Vagina (tissue), 2 donors: ENCODE measurements around the gene ALDH3A1. TPM values are rescaled to one million over a fixed set of nuclear protein-coding genes. Genes with fewer than 3 reads are reported as not detected.

Source experiments
- DNase-seq, 2 donors: peaks; one replicate each; pipeline ENCODE4 v3.0.0-alpha.2; 2017; ENCODE audit errors: extremely low spot score in 2 of 2
- H3K27ac ChIP-seq: fragments of 200-600 bp; sonication (generic); one replicate; pipeline ENCODE4 v1.5.1; 2019
- H3K27me3 ChIP-seq: fragments of 200-600 bp; sonication (generic); one replicate; pipeline ENCODE4 v1.5.1; 2019
- H3K36me3 ChIP-seq, 2 donors: fragments of 200-600 bp; sonication (generic); one replicate each; pipeline ENCODE4 v1.5.1; 2017 to 2019
- H3K4me1 ChIP-seq: fragments of 200-600 bp; sonication (generic); one replicate; pipeline ENCODE4 v1.5.1; 2019
- H3K4me3 ChIP-seq, 2 donors: fragments of 200-600 bp; sonication (generic); 1 replicate in 1 of 2; 2 replicates in 1 of 2; pipeline ENCODE4 v1.5.1; 2016 to 2019
- H3K9me3 ChIP-seq: fragments of 200-600 bp; sonication (generic); one replicate; pipeline ENCODE4 v1.5.1; 2019
- POLR2A ChIP-seq, 2 donors: fragments of 450-650 bp; IDR thresholded peaks; one replicate each; pipeline ENCODE4 v1.6.1; 2017; ENCODE audit warnings: antibody characterized with exemption in 2 of 2, mild to moderate bottlenecking in 2 of 2, moderate library complexity in 2 of 2
- POLR2AphosphoS5 ChIP-seq, 2 donors: sonication (generic); formaldehyde crosslinking; IDR thresholded peaks; one replicate each; pipeline ENCODE4 v1.9.0; 2017; ENCODE audit warnings: antibody characterized with exemption in 2 of 2, mild to moderate bottlenecking in 2 of 2, low read depth in 1 of 2; ENCODE audit not compliant: insufficient read depth in 1 of 2
- intact Hi-C: fragments of 100-400 bp; cut with DNase I; formaldehyde crosslinking; loops from one replicate; pipeline ENCODE4 v1.15.1; 2023
- total RNA-seq: library from RNA; depleted of rRNA; stranded (reverse); fragments of >200 nt; gene quantifications from one replicate; pipeline ENCODE4 v1.2.3, GENCODE V29; 2016
- TF ChIP-seq, protein P1 (sequence below), 3 experiments: fragments of 450-650 bp in 2 of 3; fragments of 200-600 bp in 1 of 3; sonication (generic) in 1 of 3; IDR thresholded peaks; one replicate each; pipeline ENCODE4 v1.5.1; 2017 to 2019; ENCODE audit warnings: antibody characterized with exemption in 3 of 3, mild to moderate bottlenecking in 2 of 3, moderate library complexity in 2 of 3

The ALDH3A1 gene
- total RNA-seq, 1 donor from 2014 or later, result 14.2 TPM

- Histone ChIP-seq H3K27me3 (no peaks in the 10 kb centered on the region), H3K27ac (no peak overlapping the region), H3K4me1 (peaks cover 27% of the 10 kb centered on the region), H3K4me3 (no peak overlapping the region), H3K9me3 (no peaks in the 10 kb centered on the region), H3K36me3 (no peaks in the 10 kb centered on the region)
- TF ChIP-seq, protein P1, sequence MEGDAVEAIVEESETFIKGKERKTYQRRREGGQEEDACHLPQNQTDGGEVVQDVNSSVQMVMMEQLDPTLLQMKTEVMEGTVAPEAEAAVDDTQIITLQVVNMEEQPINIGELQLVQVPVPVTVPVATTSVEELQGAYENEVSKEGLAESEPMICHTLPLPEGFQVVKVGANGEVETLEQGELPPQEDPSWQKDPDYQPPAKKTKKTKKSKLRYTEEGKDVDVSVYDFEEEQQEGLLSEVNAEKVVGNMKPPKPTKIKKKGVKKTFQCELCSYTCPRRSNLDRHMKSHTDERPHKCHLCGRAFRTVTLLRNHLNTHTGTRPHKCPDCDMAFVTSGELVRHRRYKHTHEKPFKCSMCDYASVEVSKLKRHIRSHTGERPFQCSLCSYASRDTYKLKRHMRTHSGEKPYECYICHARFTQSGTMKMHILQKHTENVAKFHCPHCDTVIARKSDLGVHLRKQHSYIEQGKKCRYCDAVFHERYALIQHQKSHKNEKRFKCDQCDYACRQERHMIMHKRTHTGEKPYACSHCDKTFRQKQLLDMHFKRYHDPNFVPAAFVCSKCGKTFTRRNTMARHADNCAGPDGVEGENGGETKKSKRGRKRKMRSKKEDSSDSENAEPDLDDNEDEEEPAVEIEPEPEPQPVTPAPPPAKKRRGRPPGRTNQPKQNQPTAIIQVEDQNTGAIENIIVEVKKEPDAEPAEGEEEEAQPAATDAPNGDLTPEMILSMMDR (IDR thresholded peaks at IDR 0.05), result no peak
- TF ChIP-seq POLR2AphosphoS5 (IDR thresholded peaks at IDR 0.05; ENCODE audit: insufficient read depth in 1 of 2, low read depth in 1 of 2), result no peak
- no peak for TF ChIP-seq POLR2A (IDR thresholded peaks at IDR 0.05)
- intact Hi-C loops, result no loop called here
- no peak for DNase-seq
These were observed 7.9 kb upstream of the ALDH3A1 start for GRCh38 chr17:19755821-19756510.

DNA sequence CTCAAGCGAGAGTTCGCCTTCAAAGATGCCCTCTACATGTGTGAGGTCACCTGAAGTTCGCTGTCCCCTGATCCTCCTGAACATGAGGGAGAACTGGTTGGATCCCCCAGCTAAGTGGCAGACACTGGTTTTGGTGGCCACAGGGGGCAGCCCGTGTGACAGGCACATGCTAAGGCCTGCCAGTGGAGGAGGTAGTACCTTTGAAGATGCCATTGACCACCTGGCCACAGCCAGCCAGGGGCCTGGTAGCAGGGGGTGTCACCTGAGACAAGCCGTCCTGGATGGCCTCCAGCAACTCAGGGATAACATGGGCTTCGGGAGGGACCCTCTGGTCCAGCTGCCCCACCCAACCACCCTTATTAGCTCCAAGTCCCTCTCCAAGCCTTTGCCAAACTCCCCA is 7.3 kb upstream of the ALDH3A1 start:
- Histone ChIP-seq H3K4me1 (peaks cover 27% of the 10 kb centered on the region), H3K27ac (no peak overlapping the region), H3K9me3 (no peaks in the 10 kb centered on the region), H3K36me3 (no peaks in the 10 kb centered on the region), H3K4me3 (no peak overlapping the region), H3K27me3 (no peaks in the 10 kb centered on the region)
- DNase-seq, result no peak
- intact Hi-C loops, result no loop called here
- TF ChIP-seq, protein P1 (IDR thresholded peaks at IDR 0.05), result no peak
- TF ChIP-seq POLR2A (IDR thresholded peaks at IDR 0.05) (no peak), POLR2AphosphoS5 (IDR thresholded peaks at IDR 0.05; ENCODE audit: insufficient read depth in 1 of 2, low read depth in 1 of 2) (no peak)

DNA sequence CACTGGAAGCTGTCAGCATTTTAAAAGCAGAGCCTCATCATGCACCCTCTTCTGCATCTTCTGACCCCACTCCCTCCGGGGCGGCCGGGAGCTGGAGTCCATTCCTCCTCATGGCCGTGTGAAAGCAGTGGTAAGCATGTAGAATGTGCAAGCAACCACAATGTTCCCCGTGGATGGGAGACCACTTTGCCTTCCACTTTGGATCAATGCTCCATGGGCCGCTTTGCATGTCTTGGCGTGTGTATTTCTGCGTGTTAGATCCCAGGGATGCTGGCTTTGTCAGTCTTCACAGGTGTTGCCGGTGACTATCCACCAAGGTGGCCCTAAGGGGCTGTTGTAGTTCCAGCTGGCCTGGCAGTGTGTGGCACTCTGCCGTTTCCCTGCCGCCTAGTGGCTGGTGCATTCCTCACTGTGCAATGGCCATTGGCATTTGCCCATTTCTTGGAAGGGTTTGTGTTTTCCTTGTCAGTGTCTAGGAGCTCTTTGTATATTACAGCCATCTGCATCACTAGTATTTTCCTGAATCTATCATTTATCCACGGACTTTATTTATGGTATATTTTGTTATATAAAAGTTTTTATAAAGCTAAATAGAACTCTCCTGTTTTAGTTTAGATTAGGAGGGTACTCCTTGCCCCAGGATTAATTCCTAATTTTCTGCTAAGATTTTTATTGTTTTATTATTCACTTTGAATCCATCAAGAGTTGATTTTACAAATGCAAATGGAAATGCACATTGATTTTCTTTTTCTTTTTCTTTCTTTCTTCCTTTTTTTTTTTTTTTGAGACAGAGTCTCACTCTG is 5.8 kb upstream of the ALDH3A1 start:
- H3K27me3 ChIP-seq, result no peaks in the 10 kb centered on the region
- H3K9me3 ChIP-seq, result no peaks in the 10 kb centered on the region
- H3K27ac ChIP-seq, result no peak overlapping the region
- TF ChIP-seq, protein P1 (IDR thresholded peaks at IDR 0.05), result no peak
- TF ChIP-seq POLR2AphosphoS5 (IDR thresholded peaks at IDR 0.05; ENCODE audit: insufficient read depth in 1 of 2, low read depth in 1 of 2), result no peak
- no peak overlapping the region for H3K4me3 ChIP-seq
- intact Hi-C loops, result no loop called here
- H3K36me3 ChIP-seq, result no peaks in the 10 kb centered on the region
- DNase-seq, result no peak
- peaks cover 30% of the 10 kb centered on the region for H3K4me1 ChIP-seq

GRCh38 chr17:19753051-19753509 is 5.0 kb upstream of the ALDH3A1 start:
- no peak for DNase-seq
- H3K36me3 ChIP-seq, result no peaks in the 10 kb centered on the region
- peak; percentile 53 to 60 for TF ChIP-seq POLR2AphosphoS5 (IDR thresholded peaks at IDR 0.05; ENCODE audit: insufficient read depth in 1 of 2, low read depth in 1 of 2)
- TF ChIP-seq POLR2A (IDR thresholded peaks at IDR 0.05), result no peak
- H3K27me3 ChIP-seq, result no peaks in the 10 kb centered on the region
- peak overlapping the region; percentile 43 for H3K27ac ChIP-seq
- intact Hi-C loops, result no loop called here
- H3K4me1 ChIP-seq, result peaks cover 37% of the 10 kb centered on the region
- H3K9me3 ChIP-seq, result no peaks in the 10 kb centered on the region
- no peak overlapping the region for H3K4me3 ChIP-seq

DNA sequence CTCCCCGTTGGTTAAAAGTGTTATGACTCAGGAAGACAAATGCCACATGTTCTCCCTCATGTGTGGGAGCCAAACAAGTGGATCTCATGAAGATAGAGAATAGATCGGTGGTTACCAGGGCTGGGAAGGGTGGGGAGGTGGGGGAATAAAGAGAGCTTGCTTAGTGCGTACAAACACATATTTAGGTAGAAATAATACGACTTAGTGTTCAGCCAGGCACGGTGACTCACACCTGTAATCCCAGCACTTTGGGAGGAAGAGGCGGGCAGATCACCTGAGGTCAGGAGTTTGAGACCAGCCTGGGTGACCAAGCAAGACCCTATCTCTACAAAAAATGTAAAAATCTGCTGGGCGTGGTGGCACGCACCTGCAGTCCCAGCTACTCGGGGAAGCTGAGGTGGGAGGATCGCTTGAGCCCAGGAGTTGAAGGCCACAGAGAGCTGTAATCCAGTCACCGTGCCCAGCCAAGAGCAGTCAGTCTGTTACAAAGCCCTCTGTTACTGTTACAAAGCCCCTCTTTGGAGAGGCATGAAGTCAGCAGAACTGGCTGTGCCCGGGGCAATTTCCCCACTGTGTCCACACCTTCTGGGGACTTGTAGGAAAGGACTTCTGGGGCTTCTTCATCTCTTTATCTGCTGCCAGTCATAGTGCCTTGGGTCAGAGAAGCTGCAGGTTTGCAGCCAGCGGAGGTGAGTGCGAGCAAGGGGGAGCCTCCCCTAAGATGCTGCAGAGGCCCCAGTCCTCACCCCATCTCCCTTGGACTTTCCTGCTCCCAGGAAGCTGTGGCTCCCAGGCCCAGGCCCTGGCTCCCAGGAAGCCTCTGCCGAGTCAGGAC is 4.3 kb upstream of the ALDH3A1 start:
- Histone ChIP-seq H3K4me1 (peaks cover 43% of the 10 kb centered on the region), H3K27me3 (no peaks in the 10 kb centered on the region), H3K36me3 (no peaks in the 10 kb centered on the region), H3K27ac (peak overlapping the region; percentile 43), H3K9me3 (no peaks in the 10 kb centered on the region), H3K4me3 (no peak overlapping the region)
- intact Hi-C loops, result no loop called here
- DNase-seq, result no peak
- TF ChIP-seq POLR2A (IDR thresholded peaks at IDR 0.05) (no peak), POLR2AphosphoS5 (IDR thresholded peaks at IDR 0.05; ENCODE audit: insufficient read depth in 1 of 2, low read depth in 1 of 2) (no peak)
- TF ChIP-seq, protein P1 (IDR thresholded peaks at IDR 0.05), result no peak
